OCI-M2 (cell line): ENCODE data around the gene ALDH3A2.
"Not testable (repeated sequence)": the region's sequence is repeated elsewhere in the genome, so short reads cannot be mapped to it uniquely, and the experiment has no call there.

Experiments used
- DNase-seq: peaks from one replicate; lab custom pipeline; 2025; ENCODE audit not compliant: unreplicated experiment; lab: John Stamatoyannopoulos, UW

The ALDH3A2 gene

GRCh38 chr17:19650826-19651225, 2.3 kb downstream of the ALDH3A2 start:
- no peak for DNase-seq

DNA sequence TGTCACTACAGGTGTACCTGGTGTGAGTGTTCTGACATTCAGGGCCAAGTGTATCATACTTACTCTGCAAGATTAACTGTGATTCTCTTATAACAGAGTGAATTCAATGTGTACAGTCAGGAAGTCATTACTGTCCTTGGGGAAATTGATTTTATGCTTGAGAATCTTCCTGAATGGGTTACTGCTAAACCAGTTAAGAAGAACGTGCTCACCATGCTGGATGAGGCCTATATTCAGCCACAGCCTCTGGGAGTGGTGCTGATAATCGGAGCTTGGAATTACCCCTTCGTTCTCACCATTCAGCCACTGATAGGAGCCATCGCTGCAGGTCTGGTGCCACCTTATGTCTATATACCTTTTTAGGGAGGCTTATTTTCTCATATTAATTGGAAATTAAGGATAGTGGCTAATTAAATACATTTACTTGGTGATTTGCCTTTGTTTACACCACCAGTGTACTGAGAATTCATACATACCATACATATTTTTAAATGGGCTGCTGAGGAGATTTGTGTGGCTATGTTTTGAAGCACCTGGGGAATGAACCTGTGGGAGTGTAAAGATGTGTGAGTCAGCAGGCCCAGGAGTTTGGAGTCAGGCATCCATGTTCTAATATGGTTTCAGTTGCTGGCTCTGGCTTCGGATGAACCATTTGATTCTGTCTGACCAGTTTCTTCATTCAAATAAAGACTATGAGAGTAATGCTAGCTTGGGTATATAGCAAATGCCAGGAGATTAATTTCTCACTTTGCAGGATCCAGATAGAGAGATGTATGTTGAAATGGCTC, 3.1 kb downstream of the ALDH3A2 start:
- no peak for DNase-seq

- no peak for DNase-seq
These were observed 4.0 kb downstream of the ALDH3A2 start for GRCh38 chr17:19652595-19652994.

DNA sequence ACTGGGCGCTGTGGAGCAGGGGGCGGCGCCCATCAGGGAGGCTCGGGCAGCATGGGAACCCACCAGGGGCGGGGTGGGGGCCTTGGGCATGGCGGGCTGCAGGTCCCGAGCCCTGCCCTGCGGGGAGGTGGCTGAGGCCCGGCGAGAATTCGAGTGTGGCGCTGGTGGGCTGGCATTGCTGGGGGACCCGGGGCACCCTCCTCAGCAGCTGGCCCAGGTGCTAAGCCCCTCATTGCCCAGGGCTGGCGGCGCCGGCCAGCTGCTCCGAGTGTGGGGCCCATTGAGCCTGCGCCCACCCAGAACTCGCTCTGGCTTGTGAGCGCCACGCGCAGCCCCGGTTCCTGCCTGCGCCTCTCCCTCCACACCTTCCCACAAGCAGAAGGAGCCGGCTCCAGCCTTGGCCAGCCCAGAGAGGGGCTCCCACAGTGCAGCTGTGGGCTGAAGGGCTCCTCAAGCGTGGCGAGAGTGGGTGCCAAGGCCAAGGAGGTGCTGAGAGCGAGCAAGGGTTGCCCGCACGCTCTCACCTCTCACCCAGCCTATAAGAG, 5.9 kb downstream of the ALDH3A2 start:
- no peak for DNase-seq

DNA sequence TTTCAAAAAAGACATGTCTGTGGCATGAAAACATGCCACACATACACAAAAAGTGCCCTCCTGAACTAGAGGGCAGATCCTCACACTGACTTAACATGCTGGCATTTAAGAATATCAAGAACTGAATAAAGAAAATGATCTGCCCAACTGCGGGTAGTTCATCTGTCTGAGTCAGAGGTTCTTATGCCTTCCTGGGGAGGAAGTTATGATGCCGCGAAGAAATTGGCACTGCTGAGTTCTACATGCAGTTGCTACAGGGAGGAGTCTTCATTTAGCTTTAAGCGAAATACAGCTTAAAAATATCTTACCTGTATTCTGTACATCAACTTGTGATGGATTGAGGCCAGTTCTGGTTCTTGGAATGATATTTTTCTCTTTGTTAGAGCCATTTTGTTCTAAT, 6.3 kb downstream of the ALDH3A2 start:
- no peak for DNase-seq

DNA sequence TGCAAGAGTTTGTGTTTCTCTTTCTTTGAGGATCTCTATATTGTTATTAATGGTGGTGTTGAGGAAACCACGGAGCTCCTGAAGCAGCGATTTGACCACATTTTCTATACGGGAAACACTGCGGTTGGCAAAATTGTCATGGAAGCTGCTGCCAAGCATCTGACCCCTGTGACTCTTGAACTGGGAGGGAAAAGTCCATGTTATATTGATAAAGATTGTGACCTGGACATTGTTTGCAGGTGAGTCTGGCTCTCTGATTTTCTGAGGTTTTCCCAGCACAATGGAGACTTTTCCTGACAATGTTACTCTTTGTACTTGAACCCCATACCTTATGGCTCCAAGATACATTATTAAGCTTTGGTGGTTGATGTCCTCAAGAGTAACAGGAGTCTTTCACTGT, 7.8 kb downstream of the ALDH3A2 start:
- DNase-seq, result no peak

DNA sequence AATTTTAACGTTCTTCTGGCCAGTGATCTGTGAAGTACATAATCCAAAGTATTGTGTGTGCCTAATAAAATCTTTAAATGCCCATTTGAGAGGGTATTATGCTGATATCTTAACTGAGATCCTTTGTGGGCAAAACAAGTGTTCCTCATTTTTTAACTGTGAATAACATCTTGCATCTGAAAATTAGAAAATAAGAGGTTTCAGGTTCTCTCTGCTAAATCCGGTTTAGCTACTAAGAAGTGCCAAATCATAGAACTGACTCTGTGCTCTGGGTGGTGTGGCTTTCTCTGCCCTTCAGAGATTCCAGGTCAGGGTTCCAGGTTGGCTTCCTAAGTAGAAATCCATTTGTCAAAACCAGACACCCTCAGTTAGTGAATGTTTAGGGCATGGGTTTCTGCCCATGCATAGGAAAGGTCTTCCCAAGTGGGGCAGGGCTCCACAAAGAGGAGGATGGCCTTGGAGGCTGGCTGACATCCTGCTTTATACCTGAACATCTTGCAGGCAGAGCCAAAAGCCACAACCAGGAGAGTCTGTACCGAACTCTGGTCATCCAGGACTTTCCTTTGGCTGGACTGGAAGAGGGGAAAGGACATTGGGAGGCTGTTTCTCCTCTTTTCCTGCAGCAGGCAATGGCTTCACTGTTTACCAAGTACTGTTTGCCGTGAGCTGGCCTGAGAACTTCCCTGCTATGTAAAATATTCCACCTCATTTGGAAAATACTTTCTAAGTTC, 8.5 kb downstream of the ALDH3A2 start:
- DNase-seq, result no peak

DNA sequence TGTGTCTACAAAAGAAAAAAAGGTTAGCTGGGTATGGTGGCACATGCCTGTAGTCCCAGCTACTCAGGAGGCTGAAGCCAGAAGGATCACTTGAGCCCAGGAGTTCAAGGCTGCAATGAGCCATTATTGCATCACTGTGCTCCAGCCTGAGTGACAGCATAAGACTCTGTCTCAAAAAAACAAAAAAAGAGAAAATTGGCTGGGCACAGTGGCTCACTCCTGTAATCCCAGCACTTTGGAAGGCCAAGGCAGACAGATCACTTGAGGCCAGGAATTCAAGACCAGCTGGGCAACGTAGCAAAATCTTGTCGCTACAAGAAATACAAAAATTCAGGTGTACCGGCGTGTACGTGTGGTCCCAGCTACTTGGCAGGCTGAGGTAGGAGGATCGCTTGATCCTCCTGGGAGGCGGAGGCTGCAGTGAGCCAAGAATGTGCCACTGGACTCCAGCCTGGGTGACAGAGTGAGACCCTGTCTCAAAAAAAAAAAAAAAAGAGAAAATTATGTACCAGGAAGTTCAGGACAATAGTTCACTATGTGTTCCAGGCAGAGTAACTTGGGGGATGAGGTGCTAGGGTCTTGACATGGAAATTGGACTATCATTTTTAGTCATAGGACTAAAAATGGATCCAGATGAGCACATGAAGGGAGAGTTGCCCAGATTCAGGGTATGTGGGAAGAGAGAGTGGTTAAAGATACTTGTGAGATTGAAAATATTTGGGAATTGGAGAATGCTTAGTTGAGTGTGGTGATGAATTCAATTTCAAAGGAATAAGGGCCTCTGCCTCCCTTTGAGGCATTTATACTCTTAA, 11.0 kb downstream of the ALDH3A2 start:
- no peak for DNase-seq

DNA sequence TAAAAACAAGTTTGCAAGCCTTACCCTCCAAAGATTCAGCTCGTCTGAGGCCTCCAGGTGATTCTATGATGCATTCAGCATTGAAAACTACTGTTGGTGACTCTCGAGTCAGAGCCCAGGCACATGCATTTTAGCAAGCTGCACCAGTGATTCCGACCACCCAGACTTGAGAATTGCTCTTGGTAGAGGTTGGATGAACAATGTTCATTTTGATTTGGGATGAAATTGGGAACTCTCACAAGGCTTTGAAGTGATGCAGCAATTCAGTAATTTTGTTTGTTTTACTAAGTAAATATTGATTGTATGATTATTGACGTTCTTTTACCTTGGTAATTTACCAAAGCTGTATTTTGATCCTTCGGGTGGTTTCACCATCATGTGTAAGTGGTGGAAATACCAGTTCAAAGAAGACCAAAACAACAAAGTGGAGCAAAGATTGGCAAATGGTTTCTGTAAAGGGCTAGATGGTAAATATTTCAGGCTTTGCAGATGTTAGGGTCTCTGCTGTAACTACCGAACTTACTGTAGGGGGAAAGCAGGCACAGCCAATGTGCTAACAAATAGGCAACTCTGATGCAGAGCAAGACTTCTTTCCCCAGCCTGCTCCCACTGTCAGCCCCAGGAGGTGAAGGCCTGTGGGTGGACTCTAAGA, 11.8 kb downstream of the ALDH3A2 start:
- no peak for DNase-seq

GRCh38 chr17:19661121-19661520, 12.6 kb downstream of the ALDH3A2 start:
- no peak for DNase-seq

- no peak for DNase-seq
These were observed 14.5 kb downstream of the ALDH3A2 start for GRCh38 chr17:19663097-19663496.

GRCh38 chr17:19664136-19664820, 15.7 kb downstream of the ALDH3A2 start:
- no peak for DNase-seq

DNA sequence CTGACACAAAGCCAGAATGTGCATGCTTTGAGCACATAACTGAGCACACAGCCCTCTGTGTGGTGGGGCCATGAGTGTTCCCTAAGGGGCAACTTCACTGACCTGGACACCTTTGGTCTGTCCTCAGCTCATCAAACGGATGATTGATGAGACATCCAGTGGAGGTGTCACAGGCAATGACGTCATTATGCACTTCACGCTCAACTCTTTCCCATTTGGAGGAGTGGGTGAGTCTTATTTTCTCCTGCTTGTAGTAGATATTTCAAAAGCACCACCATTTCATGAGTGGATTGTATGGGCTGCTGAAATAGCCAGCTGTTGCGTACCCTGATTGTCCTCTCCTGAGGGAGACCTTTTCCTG, 16.2 kb downstream of the ALDH3A2 start:
- DNase-seq, result no peak

DNA sequence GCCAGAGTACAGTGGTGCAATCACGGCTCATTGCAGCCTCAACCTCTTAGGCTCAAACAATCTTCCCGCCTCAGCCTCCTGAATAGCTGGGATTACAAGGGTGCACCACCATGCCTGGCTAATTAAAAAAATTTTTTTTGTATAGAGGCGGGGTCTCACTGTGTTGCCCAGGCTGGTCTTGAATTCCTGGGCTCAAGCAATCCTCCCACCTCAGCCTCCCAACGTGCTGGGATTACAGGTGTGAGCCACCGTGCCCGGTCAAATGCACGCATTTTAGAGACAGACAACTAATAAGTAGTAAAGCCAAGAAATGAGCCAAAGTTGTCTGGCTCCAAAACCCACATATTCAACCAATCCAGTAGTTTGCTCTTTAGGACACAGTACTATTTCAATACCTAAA, 21.1 kb downstream of the ALDH3A2 start:
- not testable (repeated sequence) for DNase-seq

DNA sequence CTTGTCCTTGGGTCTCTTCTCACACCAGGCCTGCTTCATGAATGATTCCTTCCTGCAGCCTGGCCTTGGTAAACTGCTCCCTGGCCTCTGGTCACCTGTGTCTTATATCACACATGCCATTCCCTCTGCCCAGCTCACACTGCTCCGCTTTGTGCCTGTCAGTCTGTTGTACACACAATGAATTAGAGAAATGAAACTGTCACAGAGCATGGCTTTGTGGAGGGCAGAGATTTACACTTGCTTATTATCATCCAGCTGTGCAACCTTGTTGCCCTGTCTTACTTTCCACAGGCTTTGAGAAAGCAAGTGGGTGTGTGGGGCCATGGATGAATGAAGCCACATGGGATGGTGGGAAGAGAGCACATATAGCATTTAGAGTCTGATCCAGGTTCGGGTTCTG, 22.4 kb downstream of the ALDH3A2 start:
- DNase-seq, result no peak

DNA sequence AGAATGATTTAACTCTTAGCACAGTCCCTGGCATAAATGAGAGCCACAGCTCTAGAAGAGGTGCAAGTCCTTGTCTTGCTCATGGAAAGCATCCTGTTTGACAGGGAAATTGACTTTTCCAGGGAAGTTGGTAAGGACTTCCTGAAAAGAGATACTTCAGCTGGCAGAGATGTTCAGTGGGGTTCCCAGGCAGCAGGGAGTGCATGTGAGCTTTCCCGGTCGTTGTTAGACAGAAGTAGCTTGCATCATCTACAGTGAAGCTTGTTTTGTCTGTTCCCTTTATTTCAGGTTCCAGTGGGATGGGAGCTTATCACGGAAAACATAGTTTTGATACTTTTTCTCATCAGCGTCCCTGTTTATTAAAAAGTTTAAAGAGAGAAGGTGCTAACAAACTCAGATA, 22.9 kb downstream of the ALDH3A2 start:
- no peak for DNase-seq

DNA sequence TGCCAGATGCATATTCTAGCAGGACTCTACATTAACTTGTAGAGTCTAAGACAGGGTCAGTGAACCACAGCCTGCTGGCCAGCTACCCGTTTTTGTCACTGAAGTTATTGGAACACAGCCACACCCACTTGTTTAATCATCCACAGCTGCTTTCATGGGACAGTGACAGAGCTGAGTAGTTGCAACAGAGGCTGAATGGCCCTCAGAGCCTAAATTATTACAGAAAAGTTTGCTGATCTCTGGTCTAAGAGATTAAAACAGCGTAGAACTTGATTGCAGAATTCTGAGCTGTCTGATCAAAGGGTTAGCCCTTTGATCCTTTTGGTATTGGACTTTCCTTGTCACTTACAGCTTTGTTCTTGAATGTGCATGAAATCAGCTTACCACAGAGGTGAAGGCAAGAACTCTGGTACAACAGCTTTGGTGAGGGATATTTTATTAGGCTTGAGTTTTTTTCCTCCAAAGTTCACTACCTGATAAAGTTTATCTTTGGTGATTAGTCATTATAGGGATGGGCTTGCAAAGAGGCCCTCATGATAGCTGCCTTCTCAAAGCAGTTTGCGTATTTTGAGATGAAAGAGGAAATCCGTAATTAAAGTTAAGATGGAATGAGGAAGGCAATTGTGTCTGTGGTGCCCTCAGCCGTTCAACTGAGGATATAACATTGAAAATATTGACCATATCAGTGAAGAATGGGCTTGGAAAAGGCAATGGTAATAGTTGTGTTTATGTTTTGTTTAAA, 23.6 kb downstream of the ALDH3A2 start:
- DNase-seq, result no peak

DNA sequence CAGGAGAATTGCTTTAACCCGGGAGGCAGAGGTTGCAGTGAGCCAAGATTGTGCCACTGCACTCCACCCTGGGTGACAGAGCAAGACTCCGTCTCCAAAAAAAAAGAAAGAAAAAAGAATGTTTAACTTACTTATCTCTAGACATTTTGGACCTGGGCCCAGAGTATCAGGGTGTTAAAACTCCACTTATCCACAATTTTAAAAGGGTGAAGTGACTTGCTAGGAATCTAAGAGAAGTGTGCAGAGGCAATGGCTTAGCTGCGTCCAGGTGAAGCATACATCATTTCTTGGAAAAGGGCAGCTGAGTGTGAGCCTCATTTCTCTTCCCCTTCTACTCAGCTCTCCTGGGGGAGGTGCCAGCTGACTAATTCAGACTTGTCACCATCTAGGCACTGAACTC, 25.1 kb downstream of the ALDH3A2 start:
- DNase-seq, result no peak

GRCh38 chr17:19676896-19677295, 28.3 kb downstream of the ALDH3A2 start:
- DNase-seq, result no peak
